HepG2 (cell line): ENCODE data around the gene DLL4. TPM values are rescaled to one million over a fixed set of nuclear protein-coding genes. Genes with fewer than 3 reads are reported as not detected.

ENCODE experiments used
- ATM ChIP-seq: fragments of 450-650 bp; IDR thresholded peaks from 2 replicates; pipeline ENCODE4 v1.7.1; 2017; ENCODE audit warnings: mild to moderate bottlenecking, borderline replicate concordance
- ETS1 ChIP-seq: sonication (generic); formaldehyde crosslinking; IDR thresholded peaks from 2 replicates; pipeline ENCODE4 v1.4.0; 2020; ENCODE audit warnings: missing genetic modification reagents
- ETV5 ChIP-seq: IDR thresholded peaks from 2 replicates; pipeline ENCODE4 v1.6.1; 2018; ENCODE audit warnings: missing biosample characterization, missing genetic modification reagents, inconsistent platforms, borderline replicate concordance
- EZH2 ChIP-seq: conservative IDR thresholded peaks from 2 replicates; pipeline ENCODE4 v1.6.1; 2012; ENCODE audit warnings: mild to moderate bottlenecking, low read depth, low read length, moderate library complexity
- FOXA1 ChIP-seq, 2 experiments: fragments of 450-650 bp in 1 of 2; sonication (generic) in 1 of 2; formaldehyde crosslinking in 1 of 2; IDR thresholded peaks; 2 replicates each; pipeline versions ENCODE4 v1.4.0 to v1.6.1; 2016 to 2020; ENCODE audit warnings: missing genetic modification reagents in 1 of 2
- KDM6A ChIP-seq: IDR thresholded peaks from 2 replicates; pipeline ENCODE4 v1.6.1; 2016; ENCODE audit warnings: low read depth
- NCOR1 ChIP-seq: fragments of 200-600 bp; sonication (generic); IDR thresholded peaks from 2 replicates; pipeline ENCODE4 v1.7.0; 2017; ENCODE audit warnings: antibody characterized with exemption, low read length, borderline replicate concordance
- NFRKB ChIP-seq: fragments of 450-650 bp; IDR thresholded peaks from 2 replicates; pipeline ENCODE4 v1.6.1; 2017
- NR0B2 ChIP-seq: sonication (generic); formaldehyde crosslinking; IDR thresholded peaks from 2 replicates; pipeline ENCODE4 v1.4.0; 2020; ENCODE audit warnings: mild to moderate bottlenecking, missing genetic modification reagents
- PHF8 ChIP-seq: sonication (generic); formaldehyde crosslinking; IDR thresholded peaks from 2 replicates; pipeline ENCODE4 v1.5.0; 2020; ENCODE audit warnings: missing genetic modification reagents
- RARG ChIP-seq: sonication (generic); formaldehyde crosslinking; IDR thresholded peaks from 2 replicates; pipeline ENCODE4 v1.4.0; 2020; ENCODE audit warnings: low read depth, mild to moderate bottlenecking, missing genetic modification reagents
- RERE ChIP-seq: IDR thresholded peaks from 2 replicates; pipeline ENCODE4 v1.6.1; 2016; ENCODE audit warnings: low read depth, missing genetic modification reagents, missing compliant biosample characterization
- RFXANK ChIP-seq: IDR thresholded peaks from 2 replicates; pipeline ENCODE4 v1.6.1; 2016
- SKI ChIP-seq: fragments of 450-650 bp; IDR thresholded peaks from one replicate; pipeline ENCODE4 v1.6.1; 2018; ENCODE audit warnings: mild to moderate bottlenecking; ENCODE audit not compliant: partially characterized antibody
- SP1 ChIP-seq, 2 experiments: fragments of 450-650 bp in 1 of 2; sonication (generic) in 1 of 2; formaldehyde crosslinking in 1 of 2; IDR thresholded peaks; 2 replicates each; pipeline versions ENCODE4 v1.4.0 to v1.6.1; 2016 to 2020; ENCODE audit warnings: missing genetic modification reagents in 1 of 2
- TAF1 ChIP-seq: sonication (generic); formaldehyde crosslinking; IDR thresholded peaks from 2 replicates; pipeline ENCODE4 v1.4.0; 2020; ENCODE audit warnings: missing genetic modification reagents
- TCF7L2 ChIP-seq: IDR thresholded peaks from 2 replicates; pipeline ENCODE4 v1.6.1; 2011; ENCODE audit warnings: mild to moderate bottlenecking, low read depth, low read length, moderate library complexity
- ZEB1 ChIP-seq: IDR thresholded peaks from 2 replicates; pipeline ENCODE4 v1.6.1; 2012; ENCODE audit warnings: mild to moderate bottlenecking, low read depth, inconsistent platforms; ENCODE audit not compliant: insufficient replicate concordance
- ZFYVE20 ChIP-seq: sonication (generic); formaldehyde crosslinking; IDR thresholded peaks from 2 replicates; pipeline ENCODE4 v1.8.0; 2023; ENCODE audit warnings: low read depth, mild to moderate bottlenecking, moderate library complexity, missing genetic modification reagents, borderline replicate concordance
- ZNF597 ChIP-seq: sonication (generic); formaldehyde crosslinking; IDR thresholded peaks from 2 replicates; pipeline ENCODE4 v1.5.0; 2020; ENCODE audit warnings: missing genetic modification reagents
- ZNF652 ChIP-seq: IDR thresholded peaks from 2 replicates; pipeline ENCODE4 v1.6.1; 2016; ENCODE audit warnings: low read depth, borderline replicate concordance
- ZNF883 ChIP-seq: sonication (generic); formaldehyde crosslinking; IDR thresholded peaks from 2 replicates; pipeline ENCODE4 v1.5.1; 2020; ENCODE audit warnings: mild to moderate bottlenecking, missing genetic modification reagents; ENCODE audit errors: not compliant biosample characterization
- ZSCAN21 ChIP-seq: sonication (generic); formaldehyde crosslinking; IDR thresholded peaks from 2 replicates; pipeline ENCODE4 v1.8.0; 2022; ENCODE audit warnings: mild to moderate bottlenecking, missing genetic modification reagents, moderate library complexity, borderline replicate concordance
- polyA plus RNA-seq, 8 experiments: library from polyadenylated mRNA; depleted of rRNA in 3 of 8; stranded (reverse) in 7 of 8; unstranded in 1 of 8; fragments of >200 nt; fragmentation: Illumina TruSeq in 4 of 8; extraction: Trizol in 4 of 8; gene quantifications; 2 replicates each; pipeline versions ENCODE4 v1.2.1 to v1.2.3, GENCODE V29; 2011 to 2016; ENCODE audit warnings: low read depth in 4 of 8, missing spikeins in 1 of 8, mixed read lengths in 1 of 8; ENCODE audit not compliant: insufficient read depth in 1 of 8
- total RNA-seq, 5 experiments: library from RNA; depleted of rRNA; stranded (reverse); fragments of >200 nt; fragmentation: Illumina TruSeq; extraction: Trizol; gene quantifications; 2 replicates each; pipeline ENCODE4 v1.2.3, GENCODE V29; 2016; ENCODE audit warnings: low read depth in 1 of 5

DLL4 gene
- total and polyA plus RNA-seq, 2 of the 13 experiments (the other 11 are each of a cell fraction or from before 2014, with no cell fraction given), result 0.20 to 0.25 TPM

GRCh38 chr15:40894681-40895448 lies 34.3 kb upstream of the DLL4 start (continued):
- no peak for TF ChIP-seq RERE (CRISPR knock-in tag)
- 0 out of 2 replicates have a peak, but pooled peaks have one; percentile 11 for TF ChIP-seq TAF1 (CRISPR knock-in tag)
- TF ChIP-seq ZSCAN21 (CRISPR knock-in tag), result no peak
- TF ChIP-seq EZH2, result no peak
- no peak for TF ChIP-seq ZEB1
- no peak for TF ChIP-seq SP1 (IDR thresholded peaks at IDR 0.05)
- TF ChIP-seq SP1 (CRISPR knock-in tag; IDR thresholded peaks at IDR 0.05), result peak; percentile 8; the same call in 1 of the 2 replicates
- TF ChIP-seq FOXA1 (IDR thresholded peaks at IDR 0.05), result no peak
- TF ChIP-seq FOXA1 (CRISPR knock-in tag; IDR thresholded peaks at IDR 0.05), result no peak
- TF ChIP-seq KDM6A (CRISPR knock-in tag), result no peak
- no peak for TF ChIP-seq NCOR1
- TF ChIP-seq TCF7L2, result no peak
- no peak for TF ChIP-seq ATM
- TF ChIP-seq ZFYVE20 (CRISPR knock-in tag), result no peak
- no peak for TF ChIP-seq RFXANK (CRISPR knock-in tag)
- no peak for TF ChIP-seq RARG (CRISPR knock-in tag)
- TF ChIP-seq ZNF883, result no peak
- no peak for TF ChIP-seq ZNF597
- TF ChIP-seq ETV5 (CRISPR knock-in tag), result peak; percentile 24; the same call in 1 of the 2 replicates
- no peak for TF ChIP-seq NR0B2 (CRISPR knock-in tag)
- peak; percentile 74; the same call in 1 of the 2 replicates for TF ChIP-seq PHF8
- no peak for TF ChIP-seq ZNF652 (CRISPR knock-in tag)
- no peak for TF ChIP-seq SKI
- no peak for TF ChIP-seq ETS1 (CRISPR knock-in tag)
- no peak for TF ChIP-seq NFRKB
